ENCODE data around the gene CFAP52.
"Not testable (repeated sequence)": the region's sequence is repeated elsewhere in the genome, so short reads cannot be mapped to it uniquely, and the experiment has no call there.

GRCh38 chr17:9640388-9640787 lies 63.9 kb downstream of the CFAP52 start:
- not testable (repeated sequence) for TF ChIP-seq CTCF (IDR thresholded peaks at IDR 0.05; ENCODE audit: insufficient read depth, low read length, poor library complexity, severe bottlenecking); EZH2phosphoT487 (conservative IDR thresholded peaks at IDR 0.05; ENCODE audit: low read length)
